ENCODE results near the gene SH2D6. TPM values are rescaled to one million over a fixed set of nuclear protein-coding genes. Genes with fewer than 3 reads are reported as not detected.

SH2D6 gene
- total RNA-seq, 4 donors from 2014 or later: not detected

DNA sequence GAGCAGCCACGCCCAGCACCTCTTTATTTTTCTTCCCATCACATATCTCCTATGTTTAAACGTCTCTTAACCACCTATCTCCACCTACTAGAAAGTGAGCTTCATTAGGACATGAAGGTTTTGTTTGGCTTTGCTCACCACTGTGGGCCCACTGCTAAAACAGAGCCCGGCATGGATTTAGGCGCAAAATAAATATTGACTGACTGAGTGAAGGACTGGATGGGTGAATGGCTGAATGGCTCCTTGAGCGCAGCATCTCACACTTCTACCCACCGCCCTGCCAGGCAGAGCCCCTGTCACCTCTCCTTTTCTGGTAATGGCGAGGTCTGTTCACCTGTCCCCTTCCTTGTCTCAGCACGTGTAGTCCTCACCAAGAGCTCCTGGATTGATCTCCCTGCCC lies 18.5 kb upstream of the SH2D6 start:
- H3K4me3 ChIP-seq (ENCODE audit: low read depth, poor library complexity, severe bottlenecking): no peak overlapping the region
- WGBS, 2 donors: 90 to 91% methylated on average over 8 of the region's 8 CpGs
- intact Hi-C loops (cut with DNase I; ENCODE audit: low total_unique reads): no loop called here
- TF ChIP-seq POLR2A (IDR thresholded peaks at IDR 0.05): no peak
- TF ChIP-seq, protein P1, sequence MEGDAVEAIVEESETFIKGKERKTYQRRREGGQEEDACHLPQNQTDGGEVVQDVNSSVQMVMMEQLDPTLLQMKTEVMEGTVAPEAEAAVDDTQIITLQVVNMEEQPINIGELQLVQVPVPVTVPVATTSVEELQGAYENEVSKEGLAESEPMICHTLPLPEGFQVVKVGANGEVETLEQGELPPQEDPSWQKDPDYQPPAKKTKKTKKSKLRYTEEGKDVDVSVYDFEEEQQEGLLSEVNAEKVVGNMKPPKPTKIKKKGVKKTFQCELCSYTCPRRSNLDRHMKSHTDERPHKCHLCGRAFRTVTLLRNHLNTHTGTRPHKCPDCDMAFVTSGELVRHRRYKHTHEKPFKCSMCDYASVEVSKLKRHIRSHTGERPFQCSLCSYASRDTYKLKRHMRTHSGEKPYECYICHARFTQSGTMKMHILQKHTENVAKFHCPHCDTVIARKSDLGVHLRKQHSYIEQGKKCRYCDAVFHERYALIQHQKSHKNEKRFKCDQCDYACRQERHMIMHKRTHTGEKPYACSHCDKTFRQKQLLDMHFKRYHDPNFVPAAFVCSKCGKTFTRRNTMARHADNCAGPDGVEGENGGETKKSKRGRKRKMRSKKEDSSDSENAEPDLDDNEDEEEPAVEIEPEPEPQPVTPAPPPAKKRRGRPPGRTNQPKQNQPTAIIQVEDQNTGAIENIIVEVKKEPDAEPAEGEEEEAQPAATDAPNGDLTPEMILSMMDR (IDR thresholded peaks at IDR 0.05): no peak
- DNase-seq (ENCODE audit: low spot score in 2 of 2): no peak

DNA sequence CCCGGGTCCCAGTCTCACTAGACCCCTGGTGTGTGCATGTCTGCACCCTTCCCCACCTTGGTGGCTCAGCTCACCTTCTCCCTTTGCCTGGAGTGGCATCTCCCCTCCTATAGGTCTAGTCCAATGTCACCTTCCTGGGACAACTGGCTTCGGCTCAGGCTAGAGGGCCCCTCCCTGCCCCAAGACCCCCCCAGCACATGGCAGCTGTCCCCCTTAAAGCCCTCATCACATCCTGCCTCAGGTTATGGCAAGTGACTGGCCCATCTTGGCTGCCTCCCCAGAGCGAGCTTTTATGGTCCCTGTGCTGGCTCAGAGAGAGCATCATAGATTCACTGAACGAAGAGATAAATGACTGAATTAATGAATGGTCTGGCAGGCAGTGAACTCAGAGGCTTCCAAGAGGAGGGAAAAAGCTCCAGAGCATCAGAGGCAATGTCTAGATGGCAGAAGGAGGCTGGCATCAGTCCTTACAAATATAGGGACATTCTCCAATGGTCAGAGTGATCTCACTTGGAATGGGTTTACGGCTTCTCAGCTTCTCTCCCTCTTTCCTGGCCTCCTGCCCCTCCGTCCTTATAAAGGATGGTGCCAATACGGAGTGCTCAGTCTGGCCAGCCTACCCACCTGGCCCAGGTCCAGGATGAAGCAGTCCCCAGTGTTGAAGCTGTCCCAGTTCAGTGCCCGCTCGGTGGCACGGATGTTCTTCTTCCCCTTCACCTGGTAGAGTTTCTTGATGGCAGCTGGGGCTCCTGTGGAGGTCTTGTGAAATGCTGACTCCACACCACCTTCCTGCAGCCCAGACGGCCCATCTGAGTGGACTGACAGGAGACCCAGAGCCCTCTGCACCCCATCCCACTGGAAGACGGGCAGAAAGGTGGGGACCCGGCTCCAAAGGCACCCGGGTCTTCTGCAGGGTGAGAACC lies 17.7 kb upstream of the SH2D6 start:
- intact Hi-C loops (cut with DNase I; ENCODE audit: low total_unique reads): no loop called here
- H3K4me3 ChIP-seq (ENCODE audit: low read depth, poor library complexity, severe bottlenecking): no peak overlapping the region
- TF ChIP-seq, protein P1 (IDR thresholded peaks at IDR 0.05): no peak
- no peak for TF ChIP-seq POLR2A (IDR thresholded peaks at IDR 0.05)
- no peak for DNase-seq (ENCODE audit: low spot score in 2 of 2)
- 80 to 90% methylated on average over 10 to 14 of the region's 14 CpGs for WGBS, 2 donors

DNA sequence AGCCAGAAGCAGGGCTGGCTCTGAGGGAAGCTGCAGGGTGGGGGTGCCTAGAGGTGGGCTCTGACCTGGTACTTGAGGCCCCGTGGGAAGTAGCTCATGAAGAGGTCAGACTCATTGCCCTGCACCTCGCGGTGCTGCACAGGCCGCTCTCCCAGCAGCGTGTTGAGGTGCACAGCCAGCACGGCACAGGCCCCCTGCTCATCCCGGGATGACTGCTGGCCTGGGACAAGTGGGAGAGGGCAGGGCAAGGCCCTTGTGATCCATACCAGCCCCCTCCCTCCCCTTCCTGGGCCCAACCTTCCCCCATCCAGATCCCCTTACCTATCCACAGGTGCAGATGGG lies 17.1 kb upstream of the SH2D6 start:
- intact Hi-C loops (cut with DNase I; ENCODE audit: low total_unique reads): no loop called here
- DNase-seq (ENCODE audit: low spot score in 2 of 2): no peak
- no peak overlapping the region for H3K4me3 ChIP-seq (ENCODE audit: low read depth, poor library complexity, severe bottlenecking)
- TF ChIP-seq, protein P1 (IDR thresholded peaks at IDR 0.05): no peak
- TF ChIP-seq POLR2A (IDR thresholded peaks at IDR 0.05): no peak
- WGBS, 2 donors: 93 to 96% methylated on average over 7 of the region's 7 CpGs

DNA sequence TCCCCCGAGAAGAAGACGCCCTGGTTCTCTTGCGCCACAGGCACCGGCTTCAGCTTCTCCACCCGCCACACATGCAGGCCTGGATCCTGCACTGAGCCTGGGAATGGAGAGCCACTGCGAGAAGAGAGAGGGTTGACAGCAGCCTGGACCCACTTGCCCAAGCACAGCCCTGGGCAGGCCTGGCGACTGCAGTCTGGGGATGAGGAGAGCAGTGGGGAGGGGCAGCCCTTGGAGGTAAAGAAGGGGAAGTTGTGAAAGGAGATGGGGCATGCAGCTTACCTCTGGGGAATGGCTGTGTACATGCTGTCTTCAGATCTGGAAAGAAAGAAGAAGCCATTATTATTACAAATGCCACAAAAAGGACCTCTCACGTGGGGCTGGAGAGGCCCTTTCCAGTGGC lies 16.7 kb upstream of the SH2D6 start:
- intact Hi-C loops (cut with DNase I; ENCODE audit: low total_unique reads): no loop called here
- no peak for TF ChIP-seq POLR2A (IDR thresholded peaks at IDR 0.05)
- TF ChIP-seq, protein P1 (IDR thresholded peaks at IDR 0.05): no peak
- no peak for DNase-seq (ENCODE audit: low spot score in 2 of 2)
- 92% methylated on average over 8 of the region's 8 CpGs for WGBS, 2 donors
- no peak overlapping the region for H3K4me3 ChIP-seq (ENCODE audit: low read depth, poor library complexity, severe bottlenecking)

DNA sequence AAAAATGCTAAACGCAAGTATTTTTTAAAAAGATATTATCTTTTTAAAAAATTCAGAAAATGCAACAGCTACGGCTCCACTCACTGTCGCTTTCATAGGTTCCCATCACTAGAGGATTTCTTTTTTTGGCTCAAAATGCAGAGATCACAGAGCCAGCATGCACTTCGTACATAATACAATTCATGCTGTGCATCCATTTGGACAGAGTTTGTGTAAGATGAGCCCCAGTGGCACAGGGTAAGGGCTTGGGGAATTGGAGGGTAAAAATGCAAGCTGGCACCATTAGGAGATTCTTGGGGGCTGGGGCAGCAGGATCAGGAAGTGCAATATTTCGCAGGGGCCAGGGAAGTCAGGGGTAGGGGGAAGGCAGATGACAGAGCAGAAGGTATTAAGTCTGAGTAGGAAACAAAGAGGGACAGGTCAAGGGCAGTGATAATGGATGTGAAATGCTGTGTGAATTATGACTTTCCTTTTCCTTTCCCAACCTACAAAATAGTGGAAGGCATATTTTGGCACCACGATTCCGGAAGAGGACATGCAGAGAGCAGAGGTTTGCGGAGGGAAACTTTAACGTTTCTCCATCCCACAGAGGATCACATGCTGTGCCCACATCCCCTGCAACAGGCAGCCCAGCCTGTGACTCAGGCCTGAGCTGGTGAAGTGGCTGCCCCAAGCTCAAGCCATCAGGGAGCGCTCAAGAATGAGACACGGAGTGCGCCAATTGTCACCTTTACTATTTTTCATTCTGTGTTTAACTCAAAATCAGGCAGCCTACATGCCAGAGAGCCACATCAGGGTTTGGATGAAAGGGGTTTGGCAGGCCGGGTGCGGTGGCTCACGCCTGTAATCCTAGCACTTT lies 13.1 kb upstream of the SH2D6 start:
- no peak for TF ChIP-seq POLR2A (IDR thresholded peaks at IDR 0.05)
- TF ChIP-seq, protein P1 (IDR thresholded peaks at IDR 0.05): no peak
- DNase-seq (ENCODE audit: low spot score in 2 of 2): peak in 1 of 2 donors; percentile 68
- intact Hi-C loops (cut with DNase I; ENCODE audit: low total_unique reads): loop anchor here (1.0 kb wide), 1 partner anchor 22 kb away; no protein-coding TSS in a partner anchor
- H3K4me3 ChIP-seq (ENCODE audit: low read depth, poor library complexity, severe bottlenecking): no peak overlapping the region
- 66 to 71% methylated on average over 15 of the region's 15 CpGs for WGBS, 2 donors

Data from lower leg skin (tissue), 4 donors.